Adrenal gland (tissue), 12 donors: ENCODE measurements around the gene SLC12A6. TPM values are rescaled to one million over a fixed set of nuclear protein-coding genes. Genes with fewer than 3 reads are reported as not detected.

Source experiments
- DNase-seq, 7 donors: peaks; one replicate each; pipeline ENCODE4 v3.0.0-alpha.2; 2019 to 2020
- H3K27ac ChIP-seq, 5 donors: fragments of 200-600 bp; sonication (generic) in 4 of 5; 1 replicate in 3 of 5; 2 replicates in 2 of 5; pipeline versions ENCODE4 v1.5.1 to v1.8.0; 2016 to 2020; ENCODE audit warnings: mild to moderate bottlenecking in 1 of 5
- H3K27me3 ChIP-seq: fragments of 200-600 bp; 2 replicates; pipeline ENCODE4 v1.8.0; 2021
- H3K36me3 ChIP-seq, 2 donors: fragments of 200-600 bp; replicated peaks in 1 of 2; 1 replicate in 1 of 2; 2 replicates in 1 of 2; pipeline versions ENCODE4 v1.5.1 to v1.8.0; 2018 to 2022
- H3K4me1 ChIP-seq, 2 donors: fragments of 200-600 bp; replicated peaks in 1 of 2; 1 replicate in 1 of 2; 2 replicates in 1 of 2; pipeline versions ENCODE4 v1.5.1 to v1.8.0; 2018 to 2021
- H3K4me3 ChIP-seq, 4 donors: fragments of 200-600 bp; sonication (generic) in 3 of 4; one replicate each; pipeline ENCODE4 v1.5.1; 2016 to 2018
- H3K9me3 ChIP-seq, 3 donors: fragments of 200-600 bp; sonication (generic) in 1 of 3; replicated peaks in 1 of 3; 1 replicate in 2 of 3; 2 replicates in 1 of 3; pipeline versions ENCODE4 v1.5.1 to v1.8.0; 2016 to 2021
- CTCF ChIP-seq, 6 experiments: fragments of 450-650 bp in 4 of 6; fragments of 200-600 bp in 2 of 6; sonication (generic) in 1 of 6; IDR thresholded peaks; 1 replicate in 5 of 6; 2 replicates in 1 of 6; pipeline versions ENCODE4 v1.5.1 to v1.8.0; 2016 to 2021; ENCODE audit warnings: antibody characterized with exemption in 6 of 6, mild to moderate bottlenecking in 2 of 6, moderate library complexity in 1 of 6
- POLR2A ChIP-seq, 2 donors: fragments of 450-650 bp; IDR thresholded peaks; one replicate each; pipeline ENCODE4 v1.6.1; 2017; ENCODE audit warnings: antibody characterized with exemption in 2 of 2, mild to moderate bottlenecking in 2 of 2, moderate library complexity in 1 of 2
- WGBS, 4 donors: extraction: QIAGEN DNeasy Blood & Tissue Kit in 2 of 4; methylation state at CpG; one replicate each; pipeline versions ENCODE4 v1.1.5 to v1.1.7; 2013 to 2017; 5-methylcytosine and 5-hydroxymethylcytosine counted together
- intact Hi-C, 2 donors: fragments of 100-400 bp; cut with DNase I; formaldehyde crosslinking; loops; one replicate each; pipeline versions ENCODE4 v1.14.1 to v1.15.0; 2022 to 2023
- polyA plus RNA-seq, 3 donors: library from polyadenylated mRNA; stranded (reverse); fragments of 200-250 nt in 2 of 3; fragments of 350-450 nt in 1 of 3; fragmentation: Illumina TruSeq in 1 of 3; extraction: RNeasy Lipid Tissue Mini Kit (QIAGEN cat#74804) in 1 of 3; gene quantifications; one replicate each; pipeline ENCODE4 v1.2.3, GENCODE V29; 2013 to 2014
- total RNA-seq, 9 donors: library from RNA; depleted of rRNA in 4 of 9; stranded (reverse); fragments of >200 nt in 4 of 9; fragments of 120-200 nt in 1 of 9; fragmentation: NEBNext Ultra II Directional in 1 of 9; extraction: Animal tissue kit (Norgen Biotek cat#: 25700) in 1 of 9; gene quantifications; one replicate each; pipeline versions ENCODE4 v1.1.0 to v1.2.4, GENCODE V29; 2013 to 2023
- donor health status: healthy with polysubstance abuse.
- donor health status: Bipolar disorder and iron deficiency.
- donor health status: DM: yes; HTN: yes; CAD: no.
- donor health status: DM: no; HTN: no; CAD: no.
- donor health status: DM: no; HTN: no; CAD: no.
- donor health status: DM: yes; HTN: yes; CAD: no.

Gene SLC12A6
- total and polyA plus RNA-seq, 12 donors, result 3.3 to 101 (median 17.3) TPM

DNA sequence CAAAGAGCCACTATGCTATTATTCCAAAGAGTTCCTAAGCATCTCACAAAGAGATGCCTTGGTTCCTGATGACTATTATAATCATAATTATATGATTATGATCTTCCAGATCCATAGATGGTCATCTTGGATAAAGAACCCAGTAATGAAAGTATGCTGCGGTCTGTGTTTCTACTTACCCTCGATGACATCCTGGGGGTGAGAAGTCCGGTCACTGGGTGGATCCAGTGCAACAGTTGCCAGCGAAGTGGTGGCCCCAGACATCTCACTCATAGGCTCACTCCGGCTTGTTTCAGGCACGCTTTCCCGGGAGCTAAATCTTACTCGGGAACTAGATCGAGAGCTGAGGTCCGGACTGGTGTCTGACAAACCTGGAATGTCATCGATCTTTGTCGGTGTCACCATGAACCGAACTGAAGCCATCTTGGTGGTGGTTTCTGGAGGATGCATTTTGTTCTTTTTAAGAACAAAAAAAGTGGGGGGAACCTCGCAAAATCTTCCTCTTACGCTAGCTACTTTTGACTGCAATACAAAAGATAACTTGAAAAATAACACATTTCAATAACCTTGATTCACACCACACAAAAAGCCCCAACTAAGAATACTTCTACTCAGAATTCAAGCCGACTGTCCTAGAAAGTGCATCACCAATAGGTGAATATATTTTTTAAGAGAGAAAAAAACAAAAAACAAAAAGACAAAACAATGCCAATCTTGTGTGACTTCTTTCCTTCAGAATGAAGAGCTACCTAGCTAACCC, 1.2 kb downstream of the SLC12A6 start:
- no peaks in the 10 kb centered on the region for H3K27me3 ChIP-seq
- TF ChIP-seq POLR2A (IDR thresholded peaks at IDR 0.05), result no peak
- no peak for TF ChIP-seq CTCF (IDR thresholded peaks at IDR 0.05)
- intact Hi-C loops, result no loop called here
- whole genome bisulfite sequencing, 4 donors, result 76 to 87% (median 82%) methylated on average over 16 of the region's 16 CpGs
- peak in 1 of 7 donors; percentile 51 for DNase-seq
- peak overlapping the region in 2 of 4 donors; percentile 64 to 77 for H3K4me3 ChIP-seq
- H3K36me3 ChIP-seq, result peaks cover 0 to 9% of the 10 kb centered on the region in 2 donors
- H3K9me3 ChIP-seq, result no peaks in the 10 kb centered on the region
- peak overlapping the region in 1 of 5 donors; percentile 86 for H3K27ac ChIP-seq
- H3K4me1 ChIP-seq, result peaks cover 5 to 20% of the 10 kb centered on the region in 2 donors

GRCh38 chr15:34335176-34336032, 2.2 kb downstream of the SLC12A6 start:
- H3K9me3 ChIP-seq, result no peaks in the 10 kb centered on the region
- H3K27me3 ChIP-seq, result no peaks in the 10 kb centered on the region
- intact Hi-C loops, result no loop called here
- TF ChIP-seq POLR2A (IDR thresholded peaks at IDR 0.05) (no peak), CTCF (IDR thresholded peaks at IDR 0.05) (no peak)
- peaks cover 0 to 9% of the 10 kb centered on the region in 2 donors for H3K36me3 ChIP-seq
- 71 to 75% (median 73%) methylated on average over 3 of the region's 3 CpGs for WGBS, 4 donors
- DNase-seq, result no peak
- peak overlapping the region in 2 of 5 donors; percentile 18 to 86 for H3K27ac ChIP-seq
- H3K4me1 ChIP-seq, result peaks cover 5 to 20% of the 10 kb centered on the region in 2 donors
- peak overlapping the region in 1 of 4 donors; percentile 77 for H3K4me3 ChIP-seq

GRCh38 chr15:34334672-34335071, 2.9 kb downstream of the SLC12A6 start:
- intact Hi-C loops, result no loop called here
- Histone ChIP-seq H3K9me3 (no peaks in the 10 kb centered on the region), H3K27me3 (no peaks in the 10 kb centered on the region), H3K4me1 (peaks cover 5 to 20% of the 10 kb centered on the region in 2 donors), H3K27ac (peak overlapping the region in 2 of 5 donors; percentile 9 to 40), H3K4me3 (peak overlapping the region in 1 of 4 donors; percentile 25), H3K36me3 (peaks cover 0 to 9% of the 10 kb centered on the region in 2 donors)
- no peak for DNase-seq
- 75 to 84% (median 80%) methylated on average over 4 of the region's 4 CpGs for WGBS, 4 donors
- TF ChIP-seq CTCF (IDR thresholded peaks at IDR 0.05) (no peak), POLR2A (IDR thresholded peaks at IDR 0.05) (no peak)

GRCh38 chr15:34332553-34333120, 4.9 kb downstream of the SLC12A6 start:
- intact Hi-C loops, result no loop called here
- no peaks in the 10 kb centered on the region for H3K9me3 ChIP-seq
- peaks cover 5 to 15% of the 10 kb centered on the region in 2 donors for H3K4me1 ChIP-seq
- no peak overlapping the region for H3K4me3 ChIP-seq
- DNase-seq, result peak in 1 of 7 donors; percentile 21
- no peak for TF ChIP-seq POLR2A (IDR thresholded peaks at IDR 0.05)
- no peak for TF ChIP-seq CTCF (IDR thresholded peaks at IDR 0.05)
- WGBS, 4 donors, result 96 to 98% (median 97%) methylated on average over 6 of the region's 6 CpGs
- no peak overlapping the region for H3K27ac ChIP-seq
- no peaks in the 10 kb centered on the region for H3K27me3 ChIP-seq
- no peaks in the 10 kb centered on the region for H3K36me3 ChIP-seq
